ENCODE data around the gene AKT3.
"Not testable (repeated sequence)": the region's sequence is repeated elsewhere in the genome, so short reads cannot be mapped to it uniquely, and the experiment has no call there.

The AKT3 gene

DNA sequence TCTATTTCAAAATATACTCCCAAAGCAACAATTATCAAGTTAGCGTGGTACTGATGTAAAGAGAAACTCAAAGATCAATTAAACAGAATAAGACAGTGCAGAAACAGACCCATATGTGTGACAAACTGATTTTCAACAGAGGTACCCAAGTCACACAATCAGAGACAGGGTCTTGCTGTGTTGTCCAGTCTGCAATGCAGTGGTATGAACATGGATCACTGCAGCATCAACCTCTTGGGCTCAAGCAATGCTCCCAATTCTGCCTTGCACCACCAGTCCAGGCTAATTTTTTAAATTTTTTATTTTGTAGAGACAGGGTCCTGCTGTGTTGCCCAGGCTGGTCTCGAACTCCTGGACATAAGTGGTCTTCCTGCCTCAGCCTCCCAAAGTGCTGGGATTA, 255.6 kb downstream of the AKT3 start:
- Histone ChIP-seq H3K79me1 (ENCODE audit: low read length) (no peaks in the 10 kb centered on the region), H2AFZ (ENCODE audit: insufficient read depth, low read length, poor library complexity) (no peak overlapping the region), H2BK5ac (ENCODE audit: low read depth, low read length, poor library complexity) (no peak overlapping the region), H3K79me2 (ENCODE audit: control insufficient read depth, insufficient read depth, low read length, poor library complexity) (no peaks in the 10 kb centered on the region), H2BK120ac (ENCODE audit: insufficient read depth, low read length, poor library complexity) (no peak overlapping the region), H3K9me3 (ENCODE audit: insufficient read depth, low read depth, low read length) (no peaks in the 10 kb centered on the region), H3K4ac (ENCODE audit: low read depth, low read length) (no peak overlapping the region), H3K36me3 (ENCODE audit: control insufficient read depth in 1 of 2, insufficient read depth in 2 of 2, low read length in 2 of 2) (peaks cover 0 to 2% of the 10 kb centered on the region in 2 experiments), H2AK5ac (ENCODE audit: low read length) (no peak overlapping the region), H3K27me3 (ENCODE audit: insufficient read depth, low read length) (no peaks in the 10 kb centered on the region), H3K27ac (ENCODE audit: low read depth, low read length) (no peak overlapping the region), H3K18ac (ENCODE audit: low read length) (no peak overlapping the region), H4K12ac (ENCODE audit: low read depth, low read length) (no peak overlapping the region), H3K9ac (ENCODE audit: low read length) (no peak overlapping the region), H3K4me1 (ENCODE audit: control insufficient read depth in 1 of 2, insufficient read depth in 2 of 2, low read length in 2 of 2) (no peaks in the 10 kb centered on the region), H3K14ac (ENCODE audit: low read length) (no peak overlapping the region), H3K23ac (ENCODE audit: low read length) (no peak overlapping the region), H3K4me3 (ENCODE audit: low read depth, low read length) (no peak overlapping the region), H4K91ac (ENCODE audit: low read depth, low read length) (no peak overlapping the region), H2BK12ac (ENCODE audit: low read length) (no peak overlapping the region), H3K4me2 (ENCODE audit: low read length) (no peak overlapping the region), H4K8ac (ENCODE audit: low read depth, low read length) (no peak overlapping the region)
- DNase-seq: no peak
- no CpG with 5 or more reads among the region's 2 CpGs for WGBS (ENCODE audit: extremely low coverage, insufficient coverage, insufficient read length)

DNA sequence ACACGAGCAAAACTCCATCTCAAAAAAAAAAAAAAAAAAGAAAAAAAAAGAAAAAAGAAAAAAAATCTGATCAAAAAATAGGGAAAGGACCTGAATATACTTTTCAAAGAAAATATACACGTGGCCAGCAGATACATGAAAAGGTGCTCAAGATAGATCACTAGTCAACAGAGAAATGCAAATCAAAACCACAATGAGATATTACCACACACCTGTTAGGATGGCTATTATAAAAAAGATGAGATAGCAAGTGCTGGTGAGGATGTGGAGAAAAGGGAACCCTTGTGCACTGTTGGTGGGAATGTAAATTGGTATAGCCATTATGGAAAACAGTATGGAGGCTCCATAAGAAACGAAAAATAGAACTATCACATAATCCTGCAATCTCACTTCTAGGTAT, 260.8 kb downstream of the AKT3 start:
- not testable (repeated sequence) for DNase-seq; H4K91ac ChIP-seq (ENCODE audit: low read depth, low read length); H3K9me3 ChIP-seq (ENCODE audit: insufficient read depth, low read depth, low read length); H3K79me1 ChIP-seq (ENCODE audit: low read length); H3K14ac ChIP-seq (ENCODE audit: low read length); H3K4me1 ChIP-seq (ENCODE audit: control insufficient read depth in 1 of 2, insufficient read depth in 2 of 2, low read length in 2 of 2); H2BK12ac ChIP-seq (ENCODE audit: low read length); H2BK120ac ChIP-seq (ENCODE audit: insufficient read depth, low read length, poor library complexity); H3K23ac ChIP-seq (ENCODE audit: low read length); H3K27me3 ChIP-seq (ENCODE audit: insufficient read depth, low read length); H4K12ac ChIP-seq (ENCODE audit: low read depth, low read length); H3K9ac ChIP-seq (ENCODE audit: low read length); H2AFZ ChIP-seq (ENCODE audit: insufficient read depth, low read length, poor library complexity); H3K27ac ChIP-seq (ENCODE audit: low read depth, low read length); H3K18ac ChIP-seq (ENCODE audit: low read length); H4K8ac ChIP-seq (ENCODE audit: low read depth, low read length); H2AK5ac ChIP-seq (ENCODE audit: low read length); H3K79me2 ChIP-seq (ENCODE audit: control insufficient read depth, insufficient read depth, low read length, poor library complexity); H3K4ac ChIP-seq (ENCODE audit: low read depth, low read length); H3K4me3 ChIP-seq (ENCODE audit: low read depth, low read length); H2BK5ac ChIP-seq (ENCODE audit: low read depth, low read length, poor library complexity); H3K4me2 ChIP-seq (ENCODE audit: low read length); H3K36me3 ChIP-seq (ENCODE audit: control insufficient read depth in 1 of 2, insufficient read depth in 2 of 2, low read length in 2 of 2)
- no CpG with 5 or more reads among the region's 3 CpGs for WGBS (ENCODE audit: extremely low coverage, insufficient coverage, insufficient read length)

DNA sequence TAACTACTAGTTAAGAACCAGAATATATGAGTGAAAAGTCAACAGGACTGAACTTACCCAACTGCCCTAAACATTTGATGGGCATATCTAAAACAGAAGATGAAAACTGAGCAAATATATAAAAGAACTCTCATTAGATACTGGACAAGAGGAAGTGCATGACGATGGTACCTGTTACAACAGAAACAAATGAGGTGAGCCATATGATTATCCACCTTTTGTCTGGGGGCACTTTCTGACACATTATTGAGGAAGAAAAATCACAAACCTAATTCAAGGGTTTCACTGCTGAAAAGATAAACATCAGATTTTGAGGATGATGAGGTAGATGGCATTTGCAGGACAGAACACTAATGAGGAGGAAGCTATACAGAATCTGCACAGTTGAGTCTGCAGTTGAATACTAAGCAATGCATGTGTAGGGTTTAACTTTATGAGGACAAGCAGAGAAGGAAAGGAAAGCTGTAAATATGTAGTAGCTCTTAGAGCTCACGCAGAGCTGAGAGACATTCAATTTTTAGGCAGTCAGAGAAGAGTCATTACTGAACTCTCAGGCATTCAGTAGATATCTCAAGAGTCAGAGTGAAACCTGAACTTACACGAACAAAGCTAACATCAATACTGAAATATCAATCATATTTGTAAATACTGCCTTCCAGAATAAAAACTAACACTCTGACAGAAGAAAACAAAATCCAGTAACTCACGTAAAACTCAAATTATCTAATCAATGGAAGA, 262.1 kb downstream of the AKT3 start:
- Histone ChIP-seq H3K18ac (ENCODE audit: low read length) (no peak overlapping the region), H3K14ac (ENCODE audit: low read length) (no peak overlapping the region), H2BK5ac (ENCODE audit: low read depth, low read length, poor library complexity) (no peak overlapping the region), H4K12ac (ENCODE audit: low read depth, low read length) (no peak overlapping the region), H3K79me1 (ENCODE audit: low read length) (no peaks in the 10 kb centered on the region), H4K8ac (ENCODE audit: low read depth, low read length) (no peak overlapping the region), H3K4ac (ENCODE audit: low read depth, low read length) (no peak overlapping the region), H2BK12ac (ENCODE audit: low read length) (no peak overlapping the region), H3K9me3 (ENCODE audit: insufficient read depth, low read depth, low read length) (no peaks in the 10 kb centered on the region), H4K91ac (ENCODE audit: low read depth, low read length) (no peak overlapping the region), H3K4me2 (ENCODE audit: low read length) (no peak overlapping the region), H3K4me3 (ENCODE audit: low read depth, low read length) (no peak overlapping the region), H2AK5ac (ENCODE audit: low read length) (no peak overlapping the region), H2BK120ac (ENCODE audit: insufficient read depth, low read length, poor library complexity) (no peak overlapping the region), H2AFZ (ENCODE audit: insufficient read depth, low read length, poor library complexity) (no peak overlapping the region), H3K36me3 (ENCODE audit: control insufficient read depth in 1 of 2, insufficient read depth in 2 of 2, low read length in 2 of 2) (no peaks in the 10 kb centered on the region), H3K9ac (ENCODE audit: low read length) (no peak overlapping the region), H3K79me2 (ENCODE audit: control insufficient read depth, insufficient read depth, low read length, poor library complexity) (no peaks in the 10 kb centered on the region), H3K27me3 (ENCODE audit: insufficient read depth, low read length) (no peaks in the 10 kb centered on the region), H3K4me1 (ENCODE audit: control insufficient read depth in 1 of 2, insufficient read depth in 2 of 2, low read length in 2 of 2) (no peaks in the 10 kb centered on the region), H3K27ac (ENCODE audit: low read depth, low read length) (no peak overlapping the region), H3K23ac (ENCODE audit: low read length) (no peak overlapping the region)
- no CpG with 5 or more reads among the region's 4 CpGs for WGBS (ENCODE audit: extremely low coverage, insufficient coverage, insufficient read length)
- no peak for DNase-seq

- no peak overlapping the region for H3K14ac ChIP-seq (ENCODE audit: low read length)
- no peak overlapping the region for H3K23ac ChIP-seq (ENCODE audit: low read length)
- H3K4ac ChIP-seq (ENCODE audit: low read depth, low read length): no peak overlapping the region
- no peak overlapping the region for H2BK12ac ChIP-seq (ENCODE audit: low read length)
- H3K9me3 ChIP-seq (ENCODE audit: insufficient read depth, low read depth, low read length): no peaks in the 10 kb centered on the region
- WGBS (ENCODE audit: extremely low coverage, insufficient coverage, insufficient read length): no CpG with 5 or more reads among the region's 12 CpGs
- H4K8ac ChIP-seq (ENCODE audit: low read depth, low read length): no peak overlapping the region
- no peaks in the 10 kb centered on the region for H3K36me3 ChIP-seq (ENCODE audit: control insufficient read depth in 1 of 2, insufficient read depth in 2 of 2, low read length in 2 of 2)
- H3K27ac ChIP-seq (ENCODE audit: low read depth, low read length): no peak overlapping the region
- no peak overlapping the region for H2BK5ac ChIP-seq (ENCODE audit: low read depth, low read length, poor library complexity)
- H2AFZ ChIP-seq (ENCODE audit: insufficient read depth, low read length, poor library complexity): no peak overlapping the region
- H2BK120ac ChIP-seq (ENCODE audit: insufficient read depth, low read length, poor library complexity): no peak overlapping the region
- no peak overlapping the region for H4K12ac ChIP-seq (ENCODE audit: low read depth, low read length)
- H3K18ac ChIP-seq (ENCODE audit: low read length): no peak overlapping the region
- no peaks in the 10 kb centered on the region for H3K79me1 ChIP-seq (ENCODE audit: low read length)
- DNase-seq: no peak
- no peaks in the 10 kb centered on the region for H3K79me2 ChIP-seq (ENCODE audit: control insufficient read depth, insufficient read depth, low read length, poor library complexity)
- H4K91ac ChIP-seq (ENCODE audit: low read depth, low read length): no peak overlapping the region
- no peak overlapping the region for H3K9ac ChIP-seq (ENCODE audit: low read length)
- H3K4me3 ChIP-seq (ENCODE audit: low read depth, low read length): no peak overlapping the region
- H2AK5ac ChIP-seq (ENCODE audit: low read length): no peak overlapping the region
- no peak overlapping the region for H3K4me2 ChIP-seq (ENCODE audit: low read length)
- no peaks in the 10 kb centered on the region for H3K4me1 ChIP-seq (ENCODE audit: control insufficient read depth in 1 of 2, insufficient read depth in 2 of 2, low read length in 2 of 2)
- no peaks in the 10 kb centered on the region for H3K27me3 ChIP-seq (ENCODE audit: insufficient read depth, low read length)
Observed at GRCh38 chr1:243587285-243587684, 262.8 kb downstream of the AKT3 start.
